Activated CD4-positive, alpha-beta T cell treated with anti-CD3 and anti-CD28 coated beads, Interleukin-2, amount 50 U/mL, for 4 hours (primary cell): ENCODE data around the gene CDHR2.
"Not testable (repeated sequence)": the region's sequence is repeated elsewhere in the genome, so short reads cannot be mapped to it uniquely, and the experiment has no call there.

Source experiments
- DNase-seq, 2 experiments: peaks; one replicate each; pipeline ENCODE4 v3.0.0-alpha.2; 2020

Gene CDHR2

GRCh38 chr5:176599749-176600430 lies 50.7 kb downstream of the CDHR2 start:
- DNase-seq: not testable (repeated sequence)

GRCh38 chr5:176601901-176602482 lies 52.9 kb downstream of the CDHR2 start:
- DNase-seq: no peak

GRCh38 chr5:176603091-176603490 lies 53.9 kb downstream of the CDHR2 start:
- DNase-seq: no peak

- DNase-seq: no peak
These were observed 56.9 kb downstream of the CDHR2 start for GRCh38 chr5:176606032-176606431.

GRCh38 chr5:176606875-176607274 lies 57.7 kb downstream of the CDHR2 start:
- no peak for DNase-seq

GRCh38 chr5:176608142-176608705 lies 59.1 kb downstream of the CDHR2 start:
- no peak for DNase-seq

- peak; percentile 18 to 21 for DNase-seq
These were observed 60.0 kb downstream of the CDHR2 start for GRCh38 chr5:176608937-176609723.

- DNase-seq: peak; percentile 23 to 31
These were observed 60.7 kb downstream of the CDHR2 start, which contains the start of gene GPRIN1 for GRCh38 chr5:176609724-176610434. Gene GPRIN1 (minus strand): TSS chr5:176610156. CDS start chr5:176599834, 10,322 bp downstream.

GRCh38 chr5:176610435-176610773 lies 61.3 kb downstream of the CDHR2 start:
- no peak for DNase-seq

GRCh38 chr5:176611435-176611834 lies 62.3 kb downstream of the CDHR2 start:
- DNase-seq: peak in 1 of 2 experiments; percentile 35

GRCh38 chr5:176612008-176612407 lies 62.9 kb downstream of the CDHR2 start:
- no peak for DNase-seq

GRCh38 chr5:176612855-176613254 lies 63.7 kb downstream of the CDHR2 start:
- no peak for DNase-seq

GRCh38 chr5:176614805-176615478 lies 65.8 kb downstream of the CDHR2 start:
- no peak for DNase-seq

GRCh38 chr5:176616511-176616910 lies 67.4 kb downstream of the CDHR2 start:
- no peak for DNase-seq

- no peak for DNase-seq
These were observed 69.6 kb downstream of the CDHR2 start for GRCh38 chr5:176618783-176619182.

GRCh38 chr5:176619203-176619568 lies 70.0 kb downstream of the CDHR2 start:
- peak; percentile 60 to 72 for DNase-seq

- no peak for DNase-seq
These were observed 70.6 kb downstream of the CDHR2 start for GRCh38 chr5:176619569-176620332.

- DNase-seq: no peak
These were observed 71.3 kb downstream of the CDHR2 start for GRCh38 chr5:176620333-176620981.

- no peak for DNase-seq
These were observed 72.5 kb downstream of the CDHR2 start for GRCh38 chr5:176621661-176622079.

- no peak for DNase-seq
These were observed 75.0 kb downstream of the CDHR2 start for GRCh38 chr5:176624142-176624541.

- no peak for DNase-seq
These were observed 75.8 kb downstream of the CDHR2 start for GRCh38 chr5:176624938-176625337.
